ENCODE results near the gene RAD54L.

- TF ChIP-seq CTCF (conservative IDR thresholded peaks at IDR 0.05; ENCODE audit: low read depth, low read length) (no peak), EZH2 (IDR thresholded peaks at IDR 0.05; ENCODE audit: borderline replicate concordance, low read depth, low read length, poor library complexity, severe bottlenecking) (no peak)
These were observed 26.9 kb downstream of the RAD54L start for GRCh38 chr1:46274225-46275029.

All from A673 (cell line).